Stimulated activated CD4-positive, alpha-beta T cell treated with anti-CD3 and anti-CD28 coated beads, Interleukin-2, amount 100 ng/mL, for 48 hours (primary cell): Measurements from ENCODE around the gene PAK5.

Experiments used
- DNase-seq, 2 donors: peaks; one replicate each; pipeline ENCODE4 v3.0.0-alpha.2; 2020

Gene PAK5

GRCh38 chr20:9613871-9614270, 225.0 kb downstream of the PAK5 start:
- no peak for DNase-seq

- DNase-seq: no peak
These were observed 227.0 kb downstream of the PAK5 start for GRCh38 chr20:9611921-9612320.

GRCh38 chr20:9610665-9611064, 228.2 kb downstream of the PAK5 start:
- DNase-seq: no peak

- DNase-seq: peak; percentile 47 to 56
These were observed 228.9 kb downstream of the PAK5 start for GRCh38 chr20:9609887-9610502.

GRCh38 chr20:9608639-9609340, 230.1 kb downstream of the PAK5 start:
- DNase-seq: no peak

- DNase-seq: no peak
These were observed 236.1 kb downstream of the PAK5 start for GRCh38 chr20:9602847-9603183.

GRCh38 chr20:9600562-9600961, 238.3 kb downstream of the PAK5 start:
- no peak for DNase-seq

GRCh38 chr20:9597547-9597946, 241.3 kb downstream of the PAK5 start:
- DNase-seq: no peak

- DNase-seq: no peak
These were observed 243.1 kb downstream of the PAK5 start for GRCh38 chr20:9595763-9596162.

- no peak for DNase-seq
These were observed 244.5 kb downstream of the PAK5 start for GRCh38 chr20:9594284-9594875.

GRCh38 chr20:9592419-9592818, 246.5 kb downstream of the PAK5 start:
- DNase-seq: no peak

- no peak for DNase-seq
These were observed 247.8 kb downstream of the PAK5 start for GRCh38 chr20:9591080-9591479.

- DNase-seq: no peak
These were observed 248.7 kb downstream of the PAK5 start for GRCh38 chr20:9590189-9590588.

- DNase-seq: no peak
These were observed 250.2 kb downstream of the PAK5 start for GRCh38 chr20:9588706-9589105.

- no peak for DNase-seq
These were observed 255.7 kb downstream of the PAK5 start for GRCh38 chr20:9583151-9583550.

- DNase-seq: no peak
These were observed 256.7 kb downstream of the PAK5 start for GRCh38 chr20:9582137-9582536.

GRCh38 chr20:9581509-9581908, 257.4 kb downstream of the PAK5 start:
- DNase-seq: no peak

GRCh38 chr20:9578594-9578993, 260.3 kb downstream of the PAK5 start:
- DNase-seq: no peak

- DNase-seq: no peak
These were observed 261.5 kb downstream of the PAK5 start for GRCh38 chr20:9577397-9577796.

GRCh38 chr20:9576695-9577094, 262.2 kb downstream of the PAK5 start:
- no peak for DNase-seq

- no peak for DNase-seq
These were observed 263.0 kb downstream of the PAK5 start for GRCh38 chr20:9575836-9576235.

GRCh38 chr20:9574776-9575175, 264.1 kb downstream of the PAK5 start:
- DNase-seq: no peak

- DNase-seq: no peak
These were observed 264.7 kb downstream of the PAK5 start for GRCh38 chr20:9574181-9574580.

GRCh38 chr20:9573335-9574151, 265.3 kb downstream of the PAK5 start:
- no peak for DNase-seq
